Bronchial epithelial cell (primary cell): ENCODE data around the gene BOC. TPM values are rescaled to one million over a fixed set of nuclear protein-coding genes. Genes with fewer than 3 reads are reported as not detected.

Source experiments
- DNase-seq: peaks from one replicate; pipeline ENCODE4 v3.0.0-alpha.2; 2010; ENCODE audit warnings: low read depth
- FAIRE-seq: peaks from 2 replicates; lab custom pipeline; 2011; peaks lifted over from hg19 to GRCh38; lab: Jason Lieb, UNC
- H3K27me3 ChIP-seq: 2 replicates; pipeline ENCODE4 v1.5.1; 2011; ENCODE audit warnings: low read length; ENCODE audit not compliant: control insufficient read depth, insufficient read depth
- H3K36me3 ChIP-seq: 2 replicates; pipeline ENCODE4 v1.5.1; 2011; ENCODE audit warnings: low read length; ENCODE audit not compliant: control insufficient read depth, insufficient read depth
- H3K4me3 ChIP-seq: 2 replicates; pipeline ENCODE4 v1.5.1; 2011; ENCODE audit warnings: mild to moderate bottlenecking, low read depth, low read length, control low read depth
- total RNA-seq: library from RNA; depleted of rRNA; stranded (reverse); fragments of >200 nt; gene quantifications from 2 replicates; pipeline ENCODE4 v1.2.1, GENCODE V29; 2014
- TF ChIP-seq, protein P1 (sequence below): IDR thresholded peaks from 2 replicates; pipeline ENCODE4 v1.5.1; 2011; ENCODE audit warnings: mild to moderate bottlenecking, moderate library complexity, low read length, control low read depth, inconsistent platforms; ENCODE audit not compliant: insufficient read depth, severe bottlenecking

BOC gene
- total RNA-seq, 1 donor from 2014 or later, result 1.3 TPM

DNA sequence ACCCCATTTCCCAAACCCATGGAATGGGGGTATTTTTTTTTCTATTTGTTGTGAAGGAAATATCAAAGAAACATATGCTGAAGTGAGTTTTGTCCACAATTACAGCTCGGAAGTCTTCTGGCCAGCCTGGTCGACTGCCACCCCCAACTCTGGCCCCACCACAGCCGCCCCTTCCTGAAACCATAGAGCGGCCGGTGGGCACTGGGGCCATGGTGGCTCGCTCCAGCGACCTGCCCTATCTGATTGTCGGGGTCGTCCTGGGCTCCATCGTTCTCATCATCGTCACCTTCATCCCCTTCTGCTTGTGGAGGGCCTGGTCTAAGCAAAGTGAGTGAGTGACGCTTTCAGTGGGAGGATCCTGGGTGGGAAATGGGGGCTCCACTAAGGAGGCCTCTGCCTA, 71.9 kb downstream of the BOC start:
- TF ChIP-seq, protein P1, sequence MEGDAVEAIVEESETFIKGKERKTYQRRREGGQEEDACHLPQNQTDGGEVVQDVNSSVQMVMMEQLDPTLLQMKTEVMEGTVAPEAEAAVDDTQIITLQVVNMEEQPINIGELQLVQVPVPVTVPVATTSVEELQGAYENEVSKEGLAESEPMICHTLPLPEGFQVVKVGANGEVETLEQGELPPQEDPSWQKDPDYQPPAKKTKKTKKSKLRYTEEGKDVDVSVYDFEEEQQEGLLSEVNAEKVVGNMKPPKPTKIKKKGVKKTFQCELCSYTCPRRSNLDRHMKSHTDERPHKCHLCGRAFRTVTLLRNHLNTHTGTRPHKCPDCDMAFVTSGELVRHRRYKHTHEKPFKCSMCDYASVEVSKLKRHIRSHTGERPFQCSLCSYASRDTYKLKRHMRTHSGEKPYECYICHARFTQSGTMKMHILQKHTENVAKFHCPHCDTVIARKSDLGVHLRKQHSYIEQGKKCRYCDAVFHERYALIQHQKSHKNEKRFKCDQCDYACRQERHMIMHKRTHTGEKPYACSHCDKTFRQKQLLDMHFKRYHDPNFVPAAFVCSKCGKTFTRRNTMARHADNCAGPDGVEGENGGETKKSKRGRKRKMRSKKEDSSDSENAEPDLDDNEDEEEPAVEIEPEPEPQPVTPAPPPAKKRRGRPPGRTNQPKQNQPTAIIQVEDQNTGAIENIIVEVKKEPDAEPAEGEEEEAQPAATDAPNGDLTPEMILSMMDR, result no peak
- FAIRE-seq, result no peak

GRCh38 chr3:113284453-113285050, 73.2 kb downstream of the BOC start:
- TF ChIP-seq, protein P1, result no peak
- DNase-seq (no peak), FAIRE-seq (no peak)
- Histone ChIP-seq H3K4me3 (no peak overlapping the region), H3K36me3 (no peaks in the 10 kb centered on the region), H3K27me3 (no peaks in the 10 kb centered on the region)

More for the DNA sequence above, 71.9 kb downstream of the BOC start:
- Histone ChIP-seq H3K36me3 (no peaks in the 10 kb centered on the region), H3K4me3 (no peak overlapping the region), H3K27me3 (no peaks in the 10 kb centered on the region)
- no peak for DNase-seq

- no peaks in the 10 kb centered on the region for H3K27me3 ChIP-seq
- DNase-seq (no peak), FAIRE-seq (no peak)
- TF ChIP-seq, protein P1, result no peak
- H3K36me3 ChIP-seq, result no peaks in the 10 kb centered on the region
- no peak overlapping the region for H3K4me3 ChIP-seq
Measured at GRCh38 chr3:113285226-113285625, 73.9 kb downstream of the BOC start.

DNA sequence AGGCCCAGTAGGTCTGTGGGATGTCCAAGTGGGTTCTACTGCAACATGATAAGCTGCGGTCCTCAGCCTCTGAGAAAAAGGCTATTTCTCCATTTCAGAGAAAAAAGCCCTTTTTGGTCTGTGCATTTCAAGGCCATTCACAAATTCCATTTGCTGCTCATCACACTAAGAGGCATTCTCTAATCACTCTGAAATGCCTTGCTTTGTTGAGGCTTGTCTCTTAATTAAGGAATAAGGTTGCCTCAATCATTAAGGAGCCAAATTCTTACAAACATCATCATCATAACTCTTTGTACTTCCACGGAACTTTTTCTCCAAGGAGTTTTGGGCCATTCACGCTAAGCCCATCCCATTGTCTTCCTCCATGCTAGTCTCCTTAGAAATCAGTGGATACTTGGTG, 74.4 kb downstream of the BOC start:
- no peaks in the 10 kb centered on the region for H3K36me3 ChIP-seq
- no peaks in the 10 kb centered on the region for H3K27me3 ChIP-seq
- H3K4me3 ChIP-seq, result no peak overlapping the region
- FAIRE-seq, result no peak
- DNase-seq, result peak; percentile 62
- TF ChIP-seq, protein P1, result no peak

- TF ChIP-seq, protein P1, result no peak
- no peaks in the 10 kb centered on the region for H3K36me3 ChIP-seq
- no peaks in the 10 kb centered on the region for H3K27me3 ChIP-seq
- H3K4me3 ChIP-seq, result no peak overlapping the region
- DNase-seq (no peak), FAIRE-seq (peak; percentile 23)
Measured at GRCh38 chr3:113286524-113286923, 75.2 kb downstream of the BOC start.
